ENCODE results near the gene SEC11A. TPM values are rescaled to one million over a fixed set of nuclear protein-coding genes. Genes with fewer than 3 reads are reported as not detected.

Gene SEC11A
- total RNA-seq, 1 donor from 2014 or later: 185 TPM

- no peak for DNase-seq (ENCODE audit: extremely low spot score, unreplicated experiment)
- no peaks in the 10 kb centered on the region for H3K36me3 Mint-ChIP-seq
- H3K9me3 Mint-ChIP-seq: no peaks in the 10 kb centered on the region
- TF ChIP-seq CTCF (conservative IDR thresholded peaks at IDR 0.05): no peak
- H3K4me1 Mint-ChIP-seq (ENCODE audit: unreplicated experiment): peaks cover 5% of the 10 kb centered on the region
- no peaks in the 10 kb centered on the region for H3K27me3 Mint-ChIP-seq
- H3K27ac Mint-ChIP-seq: no peak overlapping the region
- H3K4me3 Mint-ChIP-seq: no peak overlapping the region
Observed at GRCh38 chr15:84721371-84721770, 5.4 kb upstream of the SEC11A start.

GRCh38 chr15:84715441-84716035, 401 bp downstream of the SEC11A start:
- no peak for TF ChIP-seq CTCF (conservative IDR thresholded peaks at IDR 0.05)
- no peaks in the 10 kb centered on the region for H3K27me3 Mint-ChIP-seq
- peak overlapping the region; percentile 95 for H3K27ac Mint-ChIP-seq
- H3K4me1 Mint-ChIP-seq (ENCODE audit: unreplicated experiment): peaks cover 25% of the 10 kb centered on the region
- DNase-seq (ENCODE audit: extremely low spot score, unreplicated experiment): peak; percentile 69
- H3K4me3 Mint-ChIP-seq: peak overlapping the region; percentile 93
- H3K9me3 Mint-ChIP-seq: no peaks in the 10 kb centered on the region
- peaks cover 4% of the 10 kb centered on the region for H3K36me3 Mint-ChIP-seq

DNA sequence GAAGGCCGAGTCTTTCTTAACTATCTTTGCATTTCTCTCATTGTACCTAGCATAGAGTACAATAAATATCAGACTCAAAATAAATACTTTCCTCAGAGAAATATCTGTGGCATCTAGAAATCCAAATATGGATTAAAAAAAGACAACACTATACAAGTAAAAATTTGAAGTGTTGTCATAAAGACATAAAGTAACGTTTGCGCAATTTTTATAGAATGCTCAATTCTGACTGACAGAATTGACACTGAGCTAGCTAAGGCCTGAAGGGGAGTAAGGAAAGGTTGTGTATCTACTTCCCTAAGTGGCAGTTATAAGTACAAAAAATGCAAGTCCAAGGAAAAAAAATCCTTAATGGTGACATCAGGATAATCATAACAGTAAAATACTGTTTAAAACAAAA, 1.1 kb downstream of the SEC11A start:
- H3K4me3 Mint-ChIP-seq: peak overlapping the region; percentile 93
- peak overlapping the region; percentile 95 for H3K27ac Mint-ChIP-seq
- no peaks in the 10 kb centered on the region for H3K27me3 Mint-ChIP-seq

DNA sequence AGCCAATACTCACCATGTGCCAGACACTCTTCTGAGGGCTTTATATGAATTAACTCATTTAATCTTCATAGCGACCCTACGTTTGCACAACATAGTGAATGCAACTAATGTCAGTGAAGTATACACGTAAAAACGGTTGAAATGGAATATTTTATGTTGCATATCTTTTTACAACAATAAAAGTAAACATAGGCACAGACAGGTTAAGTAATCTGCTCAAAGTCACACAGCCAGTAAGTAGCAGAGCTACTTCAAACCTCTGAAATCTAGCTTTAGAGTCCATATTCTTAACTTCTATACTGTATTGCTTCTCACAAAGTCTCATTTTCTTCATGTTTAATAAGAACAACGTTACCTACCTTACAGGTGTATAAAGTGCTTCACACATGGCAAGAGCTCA, 1.6 kb downstream of the SEC11A start:
- H3K4me1 Mint-ChIP-seq (ENCODE audit: unreplicated experiment): peaks cover 25% of the 10 kb centered on the region
- peak overlapping the region; percentile 95 for H3K27ac Mint-ChIP-seq
- peaks cover 4% of the 10 kb centered on the region for H3K36me3 Mint-ChIP-seq
- no peaks in the 10 kb centered on the region for H3K9me3 Mint-ChIP-seq
- no peak for TF ChIP-seq CTCF (conservative IDR thresholded peaks at IDR 0.05)
- no peaks in the 10 kb centered on the region for H3K27me3 Mint-ChIP-seq
- H3K4me3 Mint-ChIP-seq: peak overlapping the region; percentile 93
- no peak for DNase-seq (ENCODE audit: extremely low spot score, unreplicated experiment)

More for the DNA sequence above, 1.1 kb downstream of the SEC11A start:
- Mint-ChIP-seq H3K4me1 (ENCODE audit: unreplicated experiment) (peaks cover 25% of the 10 kb centered on the region), H3K9me3 (no peaks in the 10 kb centered on the region), H3K36me3 (peaks cover 4% of the 10 kb centered on the region)
- no peak for DNase-seq (ENCODE audit: extremely low spot score, unreplicated experiment)
- TF ChIP-seq CTCF (conservative IDR thresholded peaks at IDR 0.05): no peak

DNA sequence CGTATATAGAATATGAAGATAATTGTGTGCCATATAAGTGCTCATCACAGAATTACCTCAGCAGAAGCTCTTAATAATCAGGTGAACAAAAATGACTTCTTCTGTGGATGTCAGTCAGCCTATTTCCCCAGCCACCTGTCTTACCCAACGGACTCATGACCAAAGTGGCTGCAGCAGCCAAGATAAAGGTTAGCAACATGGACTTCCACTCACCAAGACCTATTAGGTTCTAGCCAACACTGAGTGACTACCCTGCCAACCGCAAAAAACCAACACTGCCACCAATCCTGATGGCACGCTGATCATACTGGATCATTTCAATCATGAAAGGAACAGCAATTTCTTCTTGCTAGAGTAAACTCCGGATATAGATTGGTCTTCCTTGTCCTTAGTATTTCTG, 12.1 kb downstream of the SEC11A start:
- no peak for TF ChIP-seq CTCF (conservative IDR thresholded peaks at IDR 0.05)
- no peak overlapping the region for H3K4me3 Mint-ChIP-seq
- no peaks in the 10 kb centered on the region for H3K27me3 Mint-ChIP-seq
- H3K27ac Mint-ChIP-seq: no peak overlapping the region
- peaks cover 6% of the 10 kb centered on the region for H3K36me3 Mint-ChIP-seq
- H3K9me3 Mint-ChIP-seq: no peaks in the 10 kb centered on the region
- H3K4me1 Mint-ChIP-seq (ENCODE audit: unreplicated experiment): no peaks in the 10 kb centered on the region
- DNase-seq (ENCODE audit: extremely low spot score, unreplicated experiment): no peak

Data from type B pancreatic cell (in vitro differentiated cells).